Measurements from ENCODE around the gene SMARCA4.
"Not testable (repeated sequence)": the region's sequence is repeated elsewhere in the genome, so short reads cannot be mapped to it uniquely, and the experiment has no call there.

Gene SMARCA4

DNA sequence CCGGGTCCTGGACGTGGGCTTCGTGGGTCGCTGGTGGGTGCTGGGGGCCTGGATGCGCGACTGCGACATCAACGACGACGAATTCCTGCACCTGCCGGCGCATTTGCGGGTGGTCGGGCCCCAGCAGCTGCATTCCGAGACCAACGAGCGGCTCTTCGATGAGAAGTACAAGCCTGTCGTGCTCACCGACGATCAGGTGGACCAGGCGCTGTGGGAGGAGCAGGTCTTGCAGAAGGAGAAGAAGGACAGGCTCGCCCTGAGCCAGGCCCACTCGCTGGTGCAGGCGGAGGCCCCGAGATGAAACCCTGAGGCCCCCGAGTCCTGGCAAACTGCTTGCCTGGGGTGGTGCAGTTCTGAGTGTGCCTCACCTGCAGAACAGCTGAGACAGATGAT, 31.4 kb upstream of the SMARCA4 start:
- no peak for DNase-seq

DNA sequence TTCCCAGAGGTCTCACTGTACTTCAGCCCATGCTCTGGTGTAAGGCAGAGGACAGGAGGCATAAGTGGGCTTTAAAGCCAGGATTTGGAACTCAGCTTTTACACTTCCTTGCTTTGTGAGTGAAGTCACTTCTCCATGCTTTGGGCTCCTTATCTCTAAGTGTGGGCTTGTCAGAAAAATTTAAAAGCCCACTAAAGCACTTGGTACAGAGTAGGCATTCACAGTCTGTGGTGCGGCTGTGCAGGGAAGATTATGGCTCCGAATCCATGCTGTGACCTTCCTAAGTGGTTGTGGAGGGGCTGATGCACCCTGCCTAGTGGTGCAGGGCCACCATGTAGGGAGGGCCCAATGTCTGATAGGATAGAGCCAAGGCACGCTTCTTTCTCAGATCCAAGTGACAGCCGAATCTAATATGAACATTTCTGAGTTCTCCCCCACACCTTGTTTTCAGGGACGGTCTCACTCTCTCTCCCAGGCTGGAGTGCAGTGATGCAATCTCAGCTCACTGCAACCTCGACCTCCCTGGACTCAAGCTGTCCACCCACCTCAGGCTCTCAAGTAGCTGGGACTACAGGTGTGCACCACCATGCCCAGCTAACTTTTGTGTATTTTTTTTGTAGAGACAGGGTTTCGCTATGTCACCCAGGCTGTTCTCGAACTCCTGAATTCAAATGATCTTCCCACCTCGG, 25.3 kb upstream of the SMARCA4 start:
- DNase-seq: no peak

DNA sequence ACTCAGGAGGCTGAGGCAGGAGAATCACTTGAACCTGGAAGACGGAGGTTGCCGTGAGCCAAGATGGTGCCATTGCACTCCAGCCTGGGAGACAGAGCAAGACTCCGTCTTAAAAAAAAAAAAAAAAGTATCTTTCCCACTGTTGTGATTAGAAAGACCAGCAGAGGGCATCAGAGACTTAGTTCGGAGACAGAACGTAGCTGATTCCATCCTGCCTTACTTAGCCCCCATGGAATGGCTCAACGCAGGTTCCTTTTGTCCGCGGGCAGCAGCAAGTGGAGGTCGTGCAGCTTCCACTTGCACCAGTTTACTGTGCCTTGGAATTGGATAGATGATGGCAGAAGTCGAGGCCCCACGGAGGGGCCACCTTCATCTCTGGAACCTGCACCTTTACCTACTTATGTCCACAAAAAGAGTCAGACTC, 24.2 kb upstream of the SMARCA4 start:
- peak; percentile 91 for DNase-seq

GRCh38 chr19:10941649-10942048, 19.2 kb upstream of the SMARCA4 start:
- DNase-seq: not testable (repeated sequence)

- DNase-seq: not testable (repeated sequence)
Observed at GRCh38 chr19:10943412-10943811, 17.4 kb upstream of the SMARCA4 start.

DNA sequence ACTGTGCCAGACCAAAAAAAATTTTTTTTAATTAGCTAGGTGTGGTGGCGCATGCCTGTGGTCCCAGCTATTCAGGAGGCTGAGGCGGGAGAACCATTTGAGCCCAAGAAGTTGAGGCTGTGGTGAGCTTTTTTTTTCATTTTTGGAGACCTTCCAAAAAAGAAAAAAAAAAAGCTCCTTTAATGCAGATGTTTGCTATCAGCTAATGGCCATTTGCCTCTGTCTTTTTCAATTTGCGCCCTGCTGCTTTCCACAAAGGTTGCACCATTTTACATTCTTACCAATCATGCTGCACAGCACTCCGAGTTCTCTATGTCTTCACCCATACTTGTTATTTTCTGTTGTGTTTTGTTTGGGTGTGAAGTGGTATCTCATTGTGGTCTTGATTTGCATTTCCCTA, 15.6 kb upstream of the SMARCA4 start:
- DNase-seq: no peak

DNA sequence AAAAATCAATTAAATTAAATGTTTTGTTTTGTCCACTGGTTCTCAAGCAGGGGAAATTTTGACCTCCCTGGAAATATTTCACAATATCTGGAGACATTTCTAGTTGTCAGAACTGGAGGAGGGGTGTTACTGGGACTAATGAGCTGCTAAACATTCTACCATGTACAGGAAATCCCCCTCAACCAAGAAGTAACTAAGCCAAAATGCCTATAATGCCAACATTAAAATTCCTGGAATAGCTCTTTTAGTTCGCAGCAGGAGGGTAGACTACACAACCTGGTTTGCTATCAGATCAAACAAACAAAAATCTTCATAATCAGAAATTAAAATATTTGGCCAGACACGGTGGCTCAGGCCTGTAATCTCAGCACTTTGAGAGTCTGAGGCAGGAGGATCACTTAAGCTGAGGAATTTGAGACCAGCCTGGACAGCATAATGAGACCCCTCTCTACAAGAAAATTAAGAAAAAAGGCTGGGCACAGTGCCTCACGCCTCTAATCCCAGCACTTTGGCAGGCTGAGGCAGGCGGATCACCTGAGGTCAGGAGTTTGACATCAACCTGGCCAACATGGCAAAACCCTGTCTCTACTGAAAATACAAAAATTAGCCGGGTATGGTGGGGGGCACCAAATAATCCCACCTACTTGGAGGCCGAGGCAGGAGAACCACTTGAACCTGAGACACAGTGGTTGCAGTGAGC, 13.7 kb upstream of the SMARCA4 start:
- no peak for DNase-seq

DNA sequence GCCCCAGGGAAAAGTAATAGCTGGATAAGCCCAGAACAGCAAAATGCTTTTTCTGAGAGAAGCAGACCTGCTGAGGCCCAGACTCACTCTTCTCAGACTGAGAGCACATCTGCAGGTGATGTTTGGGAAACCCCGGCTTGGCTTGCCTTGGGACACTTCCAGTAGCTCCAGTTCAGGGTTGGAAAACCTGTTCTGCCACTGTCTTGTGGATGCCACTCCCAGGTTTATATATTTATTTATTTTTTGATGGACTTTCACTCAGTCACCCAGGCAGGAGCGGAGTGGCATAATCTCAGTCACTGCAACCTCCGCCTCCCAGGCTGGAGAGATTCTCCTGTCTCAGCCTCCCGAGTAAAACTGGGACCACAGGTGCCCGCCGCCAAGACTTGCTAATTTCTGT, 8.0 kb upstream of the SMARCA4 start:
- DNase-seq: no peak

GRCh38 chr19:10959277-10959968, 1.4 kb upstream of the SMARCA4 start:
- not testable (repeated sequence) for DNase-seq

- DNase-seq: peak; percentile 40
Observed at GRCh38 chr19:10961073-10961860, 437 bp downstream of the SMARCA4 start.

DNA sequence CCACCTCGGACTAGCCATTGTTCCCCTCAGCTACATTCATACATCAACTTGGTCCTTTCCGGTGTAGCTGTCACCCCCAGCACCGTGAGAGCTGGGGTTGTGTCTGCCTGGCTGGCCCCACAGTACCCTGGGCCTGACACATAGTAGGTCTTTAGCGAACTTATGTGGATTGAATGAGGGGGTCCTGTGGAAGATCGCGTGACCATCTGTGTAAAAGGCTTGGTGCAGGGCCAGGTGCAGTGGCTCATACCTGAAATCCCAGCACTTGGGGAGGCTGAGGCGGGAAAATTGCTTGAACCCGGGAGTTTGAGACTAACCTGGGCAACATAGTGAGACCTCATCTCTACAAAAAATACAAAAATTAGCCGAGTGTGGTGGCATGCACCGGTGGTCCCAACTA, 2.0 kb downstream of the SMARCA4 start:
- DNase-seq: no peak

- no peak for DNase-seq
Observed at GRCh38 chr19:10963865-10964264, 3.0 kb downstream of the SMARCA4 start.

GRCh38 chr19:10964903-10965302, 4.1 kb downstream of the SMARCA4 start:
- no peak for DNase-seq

- no peak for DNase-seq
Observed at GRCh38 chr19:10965398-10965797, 4.6 kb downstream of the SMARCA4 start.

GRCh38 chr19:10966809-10967208, 6.0 kb downstream of the SMARCA4 start:
- DNase-seq: no peak

DNA sequence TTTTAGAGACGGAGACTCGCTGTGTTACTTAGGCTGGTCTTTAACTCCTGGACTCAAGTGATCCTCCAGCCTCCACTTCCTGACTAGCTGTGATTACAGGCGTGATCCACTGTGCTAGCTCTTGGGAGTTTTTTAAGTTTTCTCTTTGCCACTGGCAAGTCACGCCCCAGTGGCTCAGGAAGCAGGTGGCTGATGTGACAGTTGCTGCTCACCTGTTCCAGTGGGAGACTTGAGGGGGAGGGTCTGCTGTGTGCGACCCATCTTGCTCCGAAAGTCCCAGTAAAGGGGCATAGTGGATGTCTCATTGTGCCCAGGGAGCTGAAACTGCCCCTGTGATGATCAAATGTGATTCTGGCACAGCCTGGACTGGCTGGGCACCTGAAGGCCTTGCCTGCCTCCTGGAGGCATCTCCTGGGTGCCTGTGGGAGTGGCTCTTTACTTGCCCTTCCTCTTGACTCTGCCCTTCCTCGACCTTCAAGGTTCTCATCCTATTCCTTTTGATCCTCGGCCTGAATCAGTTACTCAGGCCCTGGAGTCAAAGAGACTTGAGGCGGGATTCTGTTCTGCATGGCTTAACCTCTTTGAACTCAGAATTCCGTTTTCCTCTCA, 7.8 kb downstream of the SMARCA4 start:
- no peak for DNase-seq

DNA sequence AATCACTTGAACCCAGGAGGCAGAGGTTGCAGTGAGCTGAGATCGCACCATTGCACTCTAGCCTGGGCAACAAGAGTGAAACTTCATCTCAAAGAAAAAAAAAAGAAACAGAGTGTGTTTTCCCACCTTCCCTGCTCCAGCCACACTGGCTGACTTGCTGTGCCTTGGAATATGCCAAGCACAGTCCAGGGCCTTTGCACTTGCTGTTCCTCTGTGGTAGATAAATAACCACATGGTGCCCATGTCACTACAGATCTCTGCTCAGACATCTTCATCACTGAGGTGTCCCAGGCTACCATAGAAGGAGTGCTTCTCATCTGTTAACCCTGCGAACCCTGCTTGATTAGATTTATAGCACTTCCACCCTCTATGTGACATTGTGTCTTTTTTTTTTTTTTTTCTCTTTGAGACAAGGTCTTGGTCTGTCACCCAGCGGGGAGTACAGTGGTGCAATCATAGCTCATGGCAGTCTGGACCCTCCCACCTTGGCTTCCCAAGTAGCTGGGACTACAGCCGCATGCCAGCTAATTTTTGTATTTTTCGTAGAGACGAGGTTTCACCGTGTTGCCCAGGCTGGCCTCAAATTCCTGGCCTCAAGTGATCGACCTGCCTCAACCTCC, 10.4 kb downstream of the SMARCA4 start:
- no peak for DNase-seq

- DNase-seq: no peak
Observed at GRCh38 chr19:10975374-10976130, 14.7 kb downstream of the SMARCA4 start.

DNA sequence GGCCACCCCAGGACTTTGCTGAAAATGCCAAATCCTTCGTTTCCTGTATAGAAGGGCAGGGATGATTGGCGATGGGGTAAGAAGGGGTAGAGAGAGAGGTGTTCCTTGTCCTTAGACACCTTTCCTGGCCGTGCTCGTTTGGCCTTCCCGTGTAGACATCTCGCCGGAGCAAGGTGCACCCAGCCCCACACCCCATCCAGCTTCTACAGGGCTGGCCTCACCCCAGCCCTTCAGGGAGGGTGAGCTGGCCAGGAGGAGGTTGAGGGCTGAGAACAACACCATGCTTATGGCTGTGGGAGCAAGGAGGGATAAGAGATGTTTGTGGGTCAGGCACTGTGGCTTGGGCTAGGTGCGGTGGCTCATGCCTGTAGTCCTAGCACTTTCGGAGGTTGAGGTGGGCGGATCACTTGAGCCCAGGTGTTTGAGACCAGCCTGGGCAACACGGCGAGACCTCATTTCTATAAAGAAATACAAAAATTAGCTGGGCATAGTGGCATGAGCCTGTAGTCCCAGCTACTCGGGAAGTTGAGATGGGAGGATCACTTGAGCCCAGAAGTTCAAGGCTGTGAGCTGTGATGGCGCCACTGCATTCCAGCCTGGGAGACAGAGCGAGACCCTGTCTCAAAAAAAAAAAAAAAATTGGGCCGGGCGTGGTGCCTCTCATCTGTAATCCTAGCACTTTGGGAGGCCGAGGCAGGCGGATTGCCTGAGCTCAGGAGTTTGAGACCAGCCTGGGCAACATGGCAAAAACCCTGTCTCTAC, 15.5 kb downstream of the SMARCA4 start:
- no peak for DNase-seq

DNA sequence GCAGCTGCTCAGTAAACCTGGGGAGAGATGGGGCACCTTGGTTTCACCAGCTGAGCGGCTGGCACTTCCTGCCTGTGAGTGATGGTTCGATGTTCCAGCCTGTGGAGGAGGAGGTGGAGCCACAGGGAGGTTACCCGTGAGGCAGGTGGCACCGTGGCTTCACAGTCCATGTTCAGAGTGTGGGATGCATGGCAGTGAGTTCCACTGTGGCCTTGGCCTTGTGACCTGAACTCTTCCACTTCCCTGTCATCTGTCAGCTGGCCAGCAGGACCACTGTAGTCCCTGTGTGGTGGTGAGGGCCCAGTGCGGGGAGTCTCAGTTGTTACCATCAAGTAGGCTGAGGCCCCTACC, 16.9 kb downstream of the SMARCA4 start:
- no peak for DNase-seq

DNA sequence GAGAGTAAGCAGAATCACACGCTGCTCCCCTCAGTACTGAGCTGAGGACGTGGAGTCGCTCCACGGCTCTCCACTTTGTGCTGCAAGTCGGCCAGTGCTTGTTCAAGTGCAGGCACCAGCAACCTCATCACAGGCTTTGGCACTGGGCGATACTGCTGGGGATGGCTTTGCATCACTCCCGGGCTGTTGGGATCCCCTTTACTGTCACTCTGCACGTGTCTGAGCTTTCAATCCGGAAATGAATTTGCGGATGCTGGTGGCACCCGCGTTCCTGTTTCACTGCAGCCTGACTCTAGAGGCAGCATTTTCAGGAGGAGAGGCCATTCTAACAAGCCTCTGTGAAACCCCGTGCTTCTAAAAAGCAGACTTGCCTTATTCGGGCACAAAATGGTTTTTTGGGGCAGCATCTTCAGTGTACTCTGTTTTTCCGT, 19.1 kb downstream of the SMARCA4 start:
- no peak for DNase-seq
